ENCODE data around the gene CRX. TPM values are rescaled to one million over a fixed set of nuclear protein-coding genes. Genes with fewer than 3 reads are reported as not detected.
"Not testable (repeated sequence)": the region's sequence is repeated elsewhere in the genome, so short reads cannot be mapped to it uniquely, and the experiment has no call there.

Gene CRX
- total and polyA plus RNA-seq, 4 donors: 0.04 TPM; not detected in 3

GRCh38 chr19:47813304-47813994 is 8.3 kb upstream of the CRX start:
- H3K4me3 ChIP-seq (ENCODE audit: low read depth in 1 of 3, low read length in 3 of 3): no peak overlapping the region
- no peaks in the 10 kb centered on the region for H3K36me3 ChIP-seq (ENCODE audit: control insufficient read depth in 4 of 4, insufficient read depth in 3 of 4, low read depth in 1 of 4, low read length in 3 of 4)
- no peak overlapping the region for H3K9ac ChIP-seq (ENCODE audit: low read depth in 1 of 2, low read length in 2 of 2)
- WGBS: 36% methylated on average over 17 of the region's 17 CpGs
- H3K27ac ChIP-seq (ENCODE audit: low read depth in 1 of 2, low read length in 2 of 2): no peak overlapping the region
- no peaks in the 10 kb centered on the region for H3K27me3 ChIP-seq (ENCODE audit: control insufficient read depth in 4 of 4, insufficient read depth in 4 of 4, low read length in 3 of 4)
- H3K4me1 ChIP-seq (ENCODE audit: control insufficient read depth in 4 of 4, insufficient read depth in 4 of 4, low read length in 3 of 4): no peaks in the 10 kb centered on the region
- peak; percentile 87 for DNase-seq (ENCODE audit: low spot score)
- no peaks in the 10 kb centered on the region for H3K9me3 ChIP-seq (ENCODE audit: control insufficient read depth in 4 of 4, low read length in 3 of 4)
- TF ChIP-seq JUND (IDR thresholded peaks at IDR 0.05) (no peak), CTCF (IDR thresholded peaks at IDR 0.05; ENCODE audit: low read depth, low read length, missing input control) (peak; percentile 51), RAD21 (IDR thresholded peaks at IDR 0.05) (peak in 1 of 2 donors; percentile 61)

- DNase-seq (ENCODE audit: low spot score): no peak
- Histone ChIP-seq H3K4me1 (ENCODE audit: control insufficient read depth in 4 of 4, insufficient read depth in 4 of 4, low read length in 3 of 4) (no peaks in the 10 kb centered on the region), H3K27ac (ENCODE audit: low read depth in 1 of 2, low read length in 2 of 2) (no peak overlapping the region), H3K27me3 (ENCODE audit: control insufficient read depth in 4 of 4, insufficient read depth in 4 of 4, low read length in 3 of 4) (no peaks in the 10 kb centered on the region), H3K9ac (ENCODE audit: low read depth in 1 of 2, low read length in 2 of 2) (no peak overlapping the region), H3K9me3 (ENCODE audit: control insufficient read depth in 4 of 4, low read length in 3 of 4) (no peaks in the 10 kb centered on the region), H3K4me3 (ENCODE audit: low read depth in 1 of 3, low read length in 3 of 3) (no peak overlapping the region), H3K36me3 (ENCODE audit: control insufficient read depth in 4 of 4, insufficient read depth in 3 of 4, low read depth in 1 of 4, low read length in 3 of 4) (no peaks in the 10 kb centered on the region)
- TF ChIP-seq EGR1 (IDR thresholded peaks at IDR 0.05; ENCODE audit: low read depth in 2 of 2): no peak
- no peak for TF ChIP-seq ATF3 (IDR thresholded peaks at IDR 0.05)
- TF ChIP-seq FOXA1 (IDR thresholded peaks at IDR 0.05): no peak
- TF ChIP-seq NR2F2 (IDR thresholded peaks at IDR 0.05): no peak
- no peak for TF ChIP-seq ZBTB33 (IDR thresholded peaks at IDR 0.05)
- no peak for TF ChIP-seq TAF1 (conservative IDR thresholded peaks at IDR 0.05)
- no peak for TF ChIP-seq MAX (IDR thresholded peaks at IDR 0.05)
- no peak for TF ChIP-seq FOXA2 (IDR thresholded peaks at IDR 0.05)
- TF ChIP-seq REST (IDR thresholded peaks at IDR 0.05): no peak
- TF ChIP-seq CTCF (IDR thresholded peaks at IDR 0.05; ENCODE audit: low read depth, low read length, missing input control): no peak
- TF ChIP-seq GABPA (IDR thresholded peaks at IDR 0.05 in 1 of 2, conservative IDR thresholded peaks at IDR 0.05 in 1 of 2): no peak
- TF ChIP-seq HNF4G (IDR thresholded peaks at IDR 0.05): no peak
- TF ChIP-seq YY1 (IDR thresholded peaks at IDR 0.05): no peak
- TF ChIP-seq RAD21 (IDR thresholded peaks at IDR 0.05): no peak
- WGBS: 55% methylated on average over 7 of the region's 7 CpGs
These were observed 7.8 kb upstream of the CRX start for GRCh38 chr19:47813995-47814328.

GRCh38 chr19:47816270-47816669 is 5.5 kb upstream of the CRX start:
- H3K4me3 ChIP-seq (ENCODE audit: low read depth in 1 of 3, low read length in 3 of 3); H3K9me3 ChIP-seq (ENCODE audit: control insufficient read depth in 4 of 4, low read length in 3 of 4); DNase-seq (ENCODE audit: low spot score); H3K27me3 ChIP-seq (ENCODE audit: control insufficient read depth in 4 of 4, insufficient read depth in 4 of 4, low read length in 3 of 4); H3K36me3 ChIP-seq (ENCODE audit: control insufficient read depth in 4 of 4, insufficient read depth in 3 of 4, low read depth in 1 of 4, low read length in 3 of 4); H3K9ac ChIP-seq (ENCODE audit: low read depth in 1 of 2, low read length in 2 of 2); H3K4me1 ChIP-seq (ENCODE audit: control insufficient read depth in 4 of 4, insufficient read depth in 4 of 4, low read length in 3 of 4); H3K27ac ChIP-seq (ENCODE audit: low read depth in 1 of 2, low read length in 2 of 2): not testable (repeated sequence)
- 93% methylated on average over 8 of the region's 8 CpGs for WGBS
